SIG-M5 (cell line): Measurements from ENCODE around the gene GPR150.
"Not testable (repeated sequence)": the region's sequence is repeated elsewhere in the genome, so short reads cannot be mapped to it uniquely, and the experiment has no call there.

Experiments
- DNase-seq: peaks from one replicate; lab custom pipeline; 2025; lab: John Stamatoyannopoulos, UW

The GPR150 gene

GRCh38 chr5:95624368-95624767, 4.5 kb downstream of the GPR150 start:
- no peak for DNase-seq

DNA sequence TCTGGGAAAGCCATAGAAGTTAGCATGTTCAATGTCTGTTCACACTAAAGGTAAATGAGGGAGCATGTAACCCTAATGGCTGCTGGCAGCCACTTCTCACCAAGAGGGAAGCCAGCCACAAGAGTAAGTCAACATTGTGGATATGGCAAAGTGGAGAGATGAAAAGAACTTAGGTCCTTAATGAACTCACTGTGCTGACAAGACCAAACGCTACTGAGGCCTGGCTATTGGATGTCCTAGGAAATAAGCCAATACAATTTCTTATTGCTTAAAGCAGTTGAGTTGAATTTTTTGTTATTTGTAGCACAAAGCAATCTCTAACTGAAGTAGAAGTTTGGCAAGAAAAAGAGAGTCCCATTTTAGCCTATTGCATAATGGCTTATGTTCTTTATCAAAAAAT, 6.8 kb downstream of the GPR150 start:
- no peak for DNase-seq

DNA sequence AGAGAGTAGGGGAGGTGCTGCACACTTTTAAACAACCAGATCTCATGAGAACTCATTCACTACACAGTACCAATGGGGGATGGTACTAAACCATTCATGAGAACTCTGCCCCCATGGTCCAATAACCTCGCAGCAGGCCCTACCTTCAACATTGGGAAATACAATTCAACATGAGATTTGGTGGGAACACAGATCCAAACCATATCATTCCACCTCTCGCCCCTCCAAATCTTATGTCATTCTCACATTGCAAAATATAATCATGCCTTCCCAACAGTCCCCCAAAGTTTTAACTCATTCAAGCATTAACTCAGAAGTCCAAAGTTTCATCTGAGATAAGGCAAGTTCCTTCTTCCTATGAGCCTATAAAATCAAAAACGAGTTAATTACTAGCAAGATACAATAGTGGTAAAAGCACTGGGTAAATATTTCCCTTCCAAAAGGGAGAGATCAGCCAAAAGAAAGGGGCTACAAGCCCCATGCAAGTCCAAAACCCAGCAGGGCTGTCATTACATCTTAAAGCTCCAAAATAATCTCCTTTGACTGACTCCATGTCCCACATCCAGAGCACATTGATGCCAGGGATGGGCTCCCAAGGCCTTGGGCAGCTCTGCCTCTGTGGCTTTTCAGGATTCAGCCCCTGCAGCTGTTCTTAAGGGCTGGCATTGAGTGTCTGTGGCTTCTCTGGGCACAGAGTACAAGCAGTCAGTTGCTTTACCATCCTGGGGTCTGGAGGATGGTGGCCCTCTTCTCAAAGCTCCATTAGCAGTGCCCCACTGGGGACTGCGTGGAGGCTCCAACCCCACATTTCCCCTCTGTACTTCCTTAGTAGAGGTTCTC, 8.3 kb downstream of the GPR150 start:
- DNase-seq: no peak

GRCh38 chr5:95628933-95629332, 9.0 kb downstream of the GPR150 start:
- DNase-seq: no peak

GRCh38 chr5:95630394-95630917, 10.6 kb downstream of the GPR150 start:
- DNase-seq: no peak

DNA sequence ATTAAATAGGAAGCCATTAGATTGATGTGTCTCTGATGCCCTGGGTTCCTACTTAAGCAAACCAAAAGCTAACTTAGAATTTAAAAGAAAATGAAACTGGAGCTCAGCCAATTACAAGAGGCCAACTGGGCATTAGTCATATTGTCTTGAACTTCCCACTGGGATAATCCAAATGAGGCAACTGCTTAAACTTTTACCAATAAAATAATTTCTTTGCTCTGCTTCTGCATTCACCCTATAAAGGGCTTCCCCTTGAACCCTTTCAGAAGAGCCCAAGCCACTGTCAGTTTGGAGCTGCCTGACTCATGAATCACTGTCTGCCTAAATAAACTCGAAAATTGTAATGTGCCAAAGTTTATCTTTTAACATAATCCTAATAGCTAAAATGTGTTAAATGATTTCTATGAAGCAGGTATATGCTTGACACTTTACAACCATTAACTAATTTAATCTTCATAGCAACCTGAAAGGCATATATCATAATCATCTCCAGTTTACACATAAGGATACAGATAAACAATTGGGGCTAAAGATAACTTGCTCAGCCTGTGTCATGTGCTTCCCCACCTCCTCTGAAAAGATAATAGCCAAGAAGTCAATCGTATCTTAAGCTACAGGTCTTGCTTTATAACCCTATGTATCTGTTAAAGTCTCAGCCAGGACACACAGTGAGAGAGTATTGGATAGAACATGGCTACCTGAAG, 11.5 kb downstream of the GPR150 start:
- DNase-seq: no peak

GRCh38 chr5:95631991-95632675, 12.2 kb downstream of the GPR150 start:
- no peak for DNase-seq

GRCh38 chr5:95632942-95633341, 13.1 kb downstream of the GPR150 start:
- DNase-seq: not testable (repeated sequence)

DNA sequence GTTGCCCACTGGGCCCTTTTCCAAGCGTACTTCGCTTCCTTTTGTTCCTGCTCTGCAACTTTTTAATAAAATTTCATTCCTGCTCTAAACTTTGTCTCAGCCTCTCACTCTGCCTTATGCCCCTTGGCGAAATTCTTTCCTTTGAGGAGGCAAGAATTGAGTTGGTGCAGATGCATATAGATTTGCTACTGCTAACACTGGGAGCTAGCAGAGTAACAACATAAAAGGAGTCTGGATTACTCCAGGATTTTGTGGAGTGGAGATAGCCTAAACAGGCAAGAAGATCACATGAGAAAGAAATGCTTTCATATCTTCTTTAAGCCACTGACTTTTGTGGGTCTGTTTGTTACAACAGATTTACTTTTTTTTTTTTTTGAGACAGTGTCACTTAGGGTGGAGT, 13.8 kb downstream of the GPR150 start:
- DNase-seq: no peak

DNA sequence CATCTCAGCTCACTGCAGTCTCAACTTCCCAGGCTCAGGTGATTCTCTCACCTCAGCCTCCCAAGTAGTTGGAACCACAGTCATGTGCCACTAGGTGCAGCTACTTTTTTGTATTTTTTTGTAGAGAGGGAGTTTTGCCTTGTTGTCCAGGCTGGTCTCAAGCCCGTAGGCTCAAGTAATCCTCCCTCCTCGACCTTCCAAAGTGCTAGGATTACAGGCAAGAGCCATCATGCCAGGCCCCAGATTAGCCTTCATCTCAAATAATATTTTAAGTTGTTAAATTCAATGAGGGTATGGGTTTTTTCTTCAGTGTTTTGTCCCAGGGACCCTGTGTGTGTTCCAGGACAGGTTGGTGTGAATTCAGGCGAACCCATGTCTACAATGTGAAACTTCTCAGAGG, 14.2 kb downstream of the GPR150 start:
- no peak for DNase-seq

GRCh38 chr5:95638632-95639031, 18.7 kb downstream of the GPR150 start:
- no peak for DNase-seq

DNA sequence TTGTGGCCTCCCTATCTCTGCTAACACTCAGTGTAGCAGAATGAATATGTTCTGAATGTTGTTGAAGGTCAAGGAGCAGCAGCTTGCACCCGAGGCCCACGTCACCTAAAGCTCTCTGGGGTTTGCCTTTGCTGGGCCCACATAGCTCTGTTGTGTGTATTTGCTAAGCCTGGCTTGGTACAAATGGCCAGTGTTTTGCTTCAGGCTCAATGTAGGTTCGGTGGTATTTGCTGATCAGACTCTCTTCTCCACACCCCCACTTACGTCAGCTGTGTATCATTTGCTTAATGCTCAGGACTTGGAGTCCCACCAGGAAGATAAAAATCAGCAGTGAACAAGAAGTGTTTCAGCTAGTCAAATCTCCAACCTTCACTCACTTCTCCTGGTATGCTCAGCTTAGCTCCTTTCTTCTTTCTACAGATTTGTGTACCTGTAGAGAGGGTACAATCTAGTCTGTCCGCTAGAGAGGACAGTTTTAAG, 21.9 kb downstream of the GPR150 start:
- no peak for DNase-seq

- no peak for DNase-seq
These were observed 23.3 kb downstream of the GPR150 start for GRCh38 chr5:95643152-95643551.

- no peak for DNase-seq
These were observed 24.6 kb downstream of the GPR150 start for GRCh38 chr5:95644351-95645042.

- not testable (repeated sequence) for DNase-seq
These were observed 26.3 kb downstream of the GPR150 start for GRCh38 chr5:95646226-95646568.

DNA sequence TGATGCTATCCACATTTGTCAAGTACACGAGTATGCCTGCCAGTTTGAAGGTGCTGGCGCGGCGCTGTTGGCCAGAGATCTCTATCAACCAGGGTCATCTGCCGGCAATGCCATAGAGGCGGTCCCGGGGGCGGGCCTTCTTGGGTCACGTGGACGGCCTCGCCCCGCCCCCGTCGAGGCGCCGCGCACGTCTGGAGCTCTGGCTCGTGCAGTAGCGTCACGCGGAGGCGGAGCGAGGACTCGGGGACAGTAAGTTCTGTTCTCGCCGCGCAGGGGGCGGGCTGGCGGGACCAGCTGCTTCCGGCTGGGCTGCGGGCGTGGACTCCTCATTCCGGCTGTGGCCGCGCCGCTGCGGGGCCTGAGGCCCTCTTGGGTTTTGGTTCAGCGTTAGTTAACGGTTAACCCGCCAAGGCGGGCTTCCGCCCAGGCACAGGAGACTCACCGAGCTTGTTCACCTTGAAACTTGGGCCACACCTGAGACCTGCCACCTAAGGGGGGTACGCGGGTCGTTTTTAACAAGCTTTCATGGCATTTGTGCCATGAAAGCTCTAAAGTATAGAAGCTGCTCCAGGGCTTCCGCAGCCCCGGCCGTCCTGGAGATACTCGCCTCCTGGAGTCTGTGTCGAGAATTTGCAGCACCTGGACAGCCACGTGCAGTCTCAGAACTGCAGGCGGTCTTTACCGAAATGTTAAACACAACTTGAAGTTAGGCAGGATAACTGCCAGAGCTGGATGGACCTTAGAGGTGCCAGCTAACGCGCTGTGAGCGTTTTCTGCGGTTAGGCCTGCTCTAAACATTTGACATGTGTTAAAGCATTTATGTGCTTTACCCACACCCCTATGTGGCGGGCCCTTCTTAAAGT, 26.9 kb downstream of the GPR150 start, which contains the start of gene RFESD:
RFESD (plus strand) TSS at position 209 of the 863 bp plus-strand sequence. CDS start 5,495 bp downstream, outside the sequence.
- peak; percentile 35 for DNase-seq

- no peak for DNase-seq
These were observed 28.3 kb downstream of the GPR150 start for GRCh38 chr5:95647886-95648860.

GRCh38 chr5:95649274-95649673, 29.4 kb downstream of the GPR150 start:
- DNase-seq: no peak

DNA sequence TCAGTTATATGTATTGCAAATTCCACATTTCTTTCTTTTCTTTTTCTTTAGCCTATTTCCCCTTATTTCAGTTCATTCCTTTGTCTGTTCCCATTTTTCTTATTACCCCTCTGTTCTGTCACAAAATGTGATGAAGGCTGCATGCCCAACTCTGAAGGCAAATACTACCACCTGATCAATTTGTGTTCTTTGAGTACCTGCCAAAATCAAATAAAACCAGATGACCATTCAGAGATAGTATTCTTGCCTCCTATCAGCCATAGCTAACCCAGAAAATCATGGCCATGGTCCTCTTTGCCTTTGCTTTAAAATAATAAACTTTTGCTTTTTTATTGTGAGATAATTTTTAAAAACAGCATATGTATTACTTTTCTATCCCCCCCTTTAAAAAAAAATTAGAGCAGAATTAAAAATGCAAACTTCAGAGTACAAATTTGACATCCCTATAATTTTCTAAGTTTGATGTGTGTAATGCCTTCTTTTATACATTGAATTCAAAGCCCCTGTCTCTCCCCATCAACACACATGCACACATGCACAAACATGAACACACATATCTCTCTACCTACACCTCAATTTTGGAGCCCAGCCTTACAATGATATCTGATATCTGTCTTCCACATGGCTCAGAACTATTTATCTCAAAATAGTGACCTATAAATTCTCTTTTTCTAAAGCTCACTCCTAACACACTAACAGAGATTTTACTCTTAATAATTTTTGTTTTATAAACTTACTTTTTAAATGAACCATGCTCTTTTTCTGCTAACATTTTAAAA, 30.1 kb downstream of the GPR150 start:
- DNase-seq: no peak
